Caco-2 (cell line): Measurements from ENCODE around the gene CLIP2. TPM values are rescaled to one million over a fixed set of nuclear protein-coding genes. Genes with fewer than 3 reads are reported as not detected.
A peak's percentile ranks its signal among the peaks of the same experiment; 100 is the strongest.

Experiments used
- BruUV-seq: library from RNA; stranded (reverse); fragments of 400-500 nt; replicated peaks from 2 replicates; lab custom pipeline; 2021; lab: Mats Ljungman, UMichigan
- CTCF ChIA-PET: fragments of 300-600 bp; sonication (Branson Sonifier 250); formaldehyde crosslinking; loops from one replicate; lab custom pipeline; 2022; ENCODE audit warnings: antibody characterized with exemption; lab: Charles Lee
- POLR2A ChIA-PET: fragments of 300-600 bp; sonication (Branson Sonifier 250); formaldehyde crosslinking; loops from one replicate; lab custom pipeline; 2022; ENCODE audit warnings: antibody characterized with exemption; lab: Charles Lee
- DNase-seq, 2 experiments: peaks; one replicate each; pipeline versions ENCODE4 v3.0.0 to v3.0.0-alpha.2; 2020 to 2022
- H3K27me3 ChIP-seq: replicated peaks from 2 replicates; pipeline ENCODE4 v1.6.0; 2011; ENCODE audit warnings: low read length; ENCODE audit not compliant: control insufficient read depth, insufficient read depth
- H3K36me3 ChIP-seq: 2 replicates; pipeline ENCODE4 v1.5.1; 2011; ENCODE audit warnings: low read length; ENCODE audit not compliant: control insufficient read depth, insufficient read depth
- H3K4me1 ChIP-seq: fragments of 250-450 bp; sonication (Bioruptor Pico); 2 replicates; pipeline ENCODE4 v1.5.1; 2020; ENCODE audit warnings: mild to moderate bottlenecking
- H3K4me3 ChIP-seq: 2 replicates; pipeline ENCODE4 v1.5.1; 2011; ENCODE audit warnings: low read depth, mild to moderate bottlenecking, control low read depth, low read length
- H3K9me3 ChIP-seq: fragments of 250-450 bp; sonication (Bioruptor Pico); 2 replicates; pipeline ENCODE4 v1.5.1; 2020; ENCODE audit warnings: mild to moderate bottlenecking, moderate library complexity
- H3K27ac Mint-ChIP-seq: one replicate; pipeline ENCODE4 v1.8.0; 2022; ENCODE audit warnings: mixed read lengths; ENCODE audit not compliant: unreplicated experiment
- H3K27me3 Mint-ChIP-seq: one replicate; pipeline ENCODE4 v1.8.0; 2022; ENCODE audit warnings: mixed read lengths; ENCODE audit not compliant: insufficient read depth, unreplicated experiment
- H3K36me3 Mint-ChIP-seq: one replicate; pipeline ENCODE4 v1.8.0; 2022; ENCODE audit warnings: mild to moderate bottlenecking, mixed read lengths; ENCODE audit not compliant: insufficient read depth, unreplicated experiment
- H3K4me1 Mint-ChIP-seq: one replicate; pipeline ENCODE4 v1.8.0; 2022; ENCODE audit warnings: low read depth, mixed read lengths; ENCODE audit not compliant: unreplicated experiment
- H3K4me3 Mint-ChIP-seq: one replicate; pipeline ENCODE4 v1.8.0; 2022; ENCODE audit warnings: mild to moderate bottlenecking, moderate library complexity, mixed read lengths; ENCODE audit not compliant: unreplicated experiment
- H3K9me3 Mint-ChIP-seq: one replicate; pipeline ENCODE4 v1.8.0; 2022; ENCODE audit warnings: mixed read lengths; ENCODE audit not compliant: unreplicated experiment
- intact Hi-C: fragments of 100-400 bp; cut with micrococcal nuclease; formaldehyde crosslinking; loops from one replicate; pipeline ENCODE4 v1.10.0; 2022; ENCODE audit not compliant: unreplicated experiment
- total RNA-seq: library from RNA; stranded (reverse); gene quantifications from 2 replicates; pipeline ENCODE4 v1.2.3, GENCODE V29; 2022
- TF ChIP-seq, protein P1 (sequence below), 2 experiments: fragments of 200-600 bp in 1 of 2; IDR thresholded peaks; 1 replicate in 1 of 2; 2 replicates in 1 of 2; pipeline versions ENCODE4 v1.5.1 to v1.8.0; 2011 to 2022; ENCODE audit warnings: antibody characterized with exemption in 1 of 2, control low read depth in 1 of 2, inconsistent platforms in 1 of 2, low read depth in 1 of 2, low read length in 1 of 2, mild to moderate bottlenecking in 1 of 2, moderate library complexity in 1 of 2; ENCODE audit not compliant: insufficient read depth in 1 of 2, severe bottlenecking in 1 of 2, unreplicated experiment in 1 of 2

CLIP2 gene
- total RNA-seq, 1 experiment from 2014 or later: 19.5 TPM

- no peaks in the 10 kb centered on the region for H3K27me3 ChIP-seq
- TF ChIP-seq, protein P1, sequence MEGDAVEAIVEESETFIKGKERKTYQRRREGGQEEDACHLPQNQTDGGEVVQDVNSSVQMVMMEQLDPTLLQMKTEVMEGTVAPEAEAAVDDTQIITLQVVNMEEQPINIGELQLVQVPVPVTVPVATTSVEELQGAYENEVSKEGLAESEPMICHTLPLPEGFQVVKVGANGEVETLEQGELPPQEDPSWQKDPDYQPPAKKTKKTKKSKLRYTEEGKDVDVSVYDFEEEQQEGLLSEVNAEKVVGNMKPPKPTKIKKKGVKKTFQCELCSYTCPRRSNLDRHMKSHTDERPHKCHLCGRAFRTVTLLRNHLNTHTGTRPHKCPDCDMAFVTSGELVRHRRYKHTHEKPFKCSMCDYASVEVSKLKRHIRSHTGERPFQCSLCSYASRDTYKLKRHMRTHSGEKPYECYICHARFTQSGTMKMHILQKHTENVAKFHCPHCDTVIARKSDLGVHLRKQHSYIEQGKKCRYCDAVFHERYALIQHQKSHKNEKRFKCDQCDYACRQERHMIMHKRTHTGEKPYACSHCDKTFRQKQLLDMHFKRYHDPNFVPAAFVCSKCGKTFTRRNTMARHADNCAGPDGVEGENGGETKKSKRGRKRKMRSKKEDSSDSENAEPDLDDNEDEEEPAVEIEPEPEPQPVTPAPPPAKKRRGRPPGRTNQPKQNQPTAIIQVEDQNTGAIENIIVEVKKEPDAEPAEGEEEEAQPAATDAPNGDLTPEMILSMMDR (IDR thresholded peaks at IDR 0.05; ENCODE audit: insufficient read depth in 1 of 2, low read depth in 1 of 2, low read length in 1 of 2, severe bottlenecking in 1 of 2, unreplicated experiment in 1 of 2): no peak
- H3K36me3 ChIP-seq: no peaks in the 10 kb centered on the region; the same call in 1 of the 2 replicates
- TSS peak; percentile 96 for BruUV-seq
- H3K4me1 Mint-ChIP-seq: peaks cover 16% of the 10 kb centered on the region
- peak overlapping the region; percentile 81 for H3K4me3 ChIP-seq
- H3K4me3 Mint-ChIP-seq: peak overlapping the region; percentile 73
- no peaks in the 10 kb centered on the region for H3K9me3 Mint-ChIP-seq
- peaks cover 13% of the 10 kb centered on the region for H3K36me3 Mint-ChIP-seq
- peak overlapping the region; percentile 65 for H3K27ac Mint-ChIP-seq
- POLR2A ChIA-PET: no interaction called here
- H3K4me1 ChIP-seq: peaks cover 22% of the 10 kb centered on the region
- DNase-seq: no peak
- intact Hi-C loops: no loop called here
- no peaks in the 10 kb centered on the region for H3K9me3 ChIP-seq
- H3K27me3 Mint-ChIP-seq: no peaks in the 10 kb centered on the region
- CTCF ChIA-PET: no interaction called here
Measured at GRCh38 chr7:74452748-74453321, 163.6 kb downstream of the CLIP2 start.

DNA sequence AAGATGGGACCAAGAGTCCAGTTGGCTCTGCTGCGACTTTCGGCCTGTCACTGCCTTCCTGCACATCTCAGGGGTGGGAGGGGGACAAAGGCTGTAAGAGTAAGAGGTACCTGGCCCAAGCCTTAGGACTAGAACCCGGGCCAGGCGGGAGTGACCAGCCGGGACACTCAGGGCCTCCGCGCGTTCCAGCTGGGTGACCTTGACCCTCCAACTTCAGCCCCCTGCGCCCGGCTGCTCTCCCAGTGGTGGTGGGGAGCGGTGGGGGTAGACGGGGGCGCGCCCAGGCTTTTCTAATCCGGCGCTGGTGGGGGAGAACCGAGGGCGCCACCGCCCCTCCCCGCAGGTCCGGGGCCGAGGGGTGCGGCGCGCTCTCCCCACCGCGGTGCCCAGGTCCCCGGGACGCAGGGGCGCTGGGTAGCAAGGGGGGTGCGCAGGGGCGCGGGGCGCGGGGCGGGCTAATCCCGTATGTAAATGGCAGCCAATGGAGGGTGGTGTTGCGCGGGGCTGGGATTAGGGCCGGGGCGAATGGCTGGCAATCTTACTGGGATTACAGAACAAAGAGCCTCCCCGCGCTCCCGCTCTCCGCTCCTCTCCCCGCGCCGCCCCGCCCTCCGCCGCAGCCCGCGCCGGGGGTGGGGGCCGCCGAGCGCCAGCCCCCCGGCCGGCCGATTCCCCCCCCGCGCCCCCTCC, 164.3 kb downstream of the CLIP2 start, which contains the start of gene GTF2IRD1:
TSS of gene GTF2IRD1 (plus strand) at position 585 of the 690 bp plus-strand sequence. CDS start 54,175 bp downstream, outside the sequence.
- H3K9me3 Mint-ChIP-seq: no peaks in the 10 kb centered on the region
- TF ChIP-seq, protein P1 (IDR thresholded peaks at IDR 0.05; ENCODE audit: insufficient read depth in 1 of 2, low read depth in 1 of 2, low read length in 1 of 2, severe bottlenecking in 1 of 2, unreplicated experiment in 1 of 2): no peak
- H3K4me1 Mint-ChIP-seq: peaks cover 22% of the 10 kb centered on the region
- ChIA-PET POLR2A (no interaction called here), CTCF (no interaction called here)
- BruUV-seq: no TSS peak
- peak within 1 kb of the TSS; percentile 73 for H3K4me3 Mint-ChIP-seq
- H3K27ac Mint-ChIP-seq: peak within 1 kb of the TSS; percentile 65
- H3K36me3 Mint-ChIP-seq: peaks cover 13% of the 10 kb centered on the region
- no peaks in the 10 kb centered on the region for H3K27me3 Mint-ChIP-seq
- Histone ChIP-seq H3K36me3 (no peaks in the 10 kb centered on the region; the same call in 1 of the 2 replicates), H3K27me3 (no peaks in the 10 kb centered on the region), H3K9me3 (no peaks in the 10 kb centered on the region), H3K4me1 (peaks cover 22% of the 10 kb centered on the region), H3K4me3 (peak within 1 kb of the TSS; percentile 81)
- intact Hi-C loops: no loop called here
- DNase-seq: peak; percentile 89

DNA sequence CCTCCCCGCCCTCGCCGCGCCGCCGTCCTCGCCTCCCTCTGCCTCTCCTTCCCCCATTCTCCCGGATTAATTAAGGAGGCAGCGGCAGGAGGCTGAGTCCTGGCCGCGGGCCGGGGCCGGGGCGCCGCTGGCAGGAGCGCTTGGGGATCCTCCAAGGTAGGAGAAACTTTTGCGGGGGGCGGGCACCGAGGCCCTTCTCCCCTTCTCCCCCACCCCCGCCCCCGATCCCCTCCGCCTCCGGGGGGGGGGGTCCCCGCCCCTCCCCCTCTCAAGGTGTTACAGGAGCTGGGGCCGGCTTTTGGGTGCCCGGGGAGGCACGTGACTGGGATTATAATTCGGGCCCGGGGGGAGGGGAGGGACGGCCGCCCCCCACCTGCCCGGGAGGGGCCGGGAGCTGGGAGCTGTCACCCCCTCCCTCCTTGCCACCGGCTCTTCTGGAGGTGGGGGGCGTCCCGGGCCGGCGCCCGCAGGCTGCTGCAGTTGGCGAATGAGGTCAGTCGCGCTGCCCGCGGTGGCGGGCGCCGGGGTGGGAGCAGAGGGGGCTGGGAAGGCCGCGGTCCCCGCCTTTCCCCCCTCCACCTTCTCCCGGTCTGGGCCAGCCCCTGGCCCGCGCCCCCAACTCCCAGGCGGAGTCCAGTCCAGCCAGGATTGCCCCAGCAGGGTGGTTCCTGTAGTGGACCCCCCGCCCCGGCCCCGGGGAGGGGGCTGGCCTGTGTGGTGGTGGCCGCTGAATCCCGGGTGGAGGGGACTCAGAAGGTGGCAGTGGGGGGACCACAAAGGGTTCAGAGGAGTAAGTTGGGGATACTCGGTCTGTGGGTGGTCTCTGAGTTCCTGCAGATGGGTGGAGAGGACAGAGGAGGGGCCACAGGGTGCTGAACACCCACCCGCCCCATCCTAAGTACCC, 165.1 kb downstream of the CLIP2 start:
- ChIA-PET POLR2A (interaction anchor here (0.6 kb wide), 1 partner anchor 96 kb away, joined by 6 read pairs; no protein-coding TSS in a partner anchor), CTCF (interaction anchor here (0.7 kb wide), 1 partner anchor 112 kb away, joined by 5 read pairs; no protein-coding TSS in a partner anchor)
- no TSS peak for BruUV-seq
- intact Hi-C loops: no loop called here
- Mint-ChIP-seq H3K36me3 (peaks cover 18% of the 10 kb centered on the region), H3K9me3 (no peaks in the 10 kb centered on the region), H3K27me3 (no peaks in the 10 kb centered on the region), H3K27ac (peak overlapping the region; percentile 65), H3K4me3 (peak overlapping the region; percentile 73), H3K4me1 (peaks cover 27% of the 10 kb centered on the region)
- Histone ChIP-seq H3K27me3 (no peaks in the 10 kb centered on the region), H3K4me3 (peak overlapping the region; percentile 81), H3K9me3 (no peaks in the 10 kb centered on the region), H3K36me3 (no peaks in the 10 kb centered on the region; the same call in 1 of the 2 replicates), H3K4me1 (peaks cover 28% of the 10 kb centered on the region)
- TF ChIP-seq, protein P1 (IDR thresholded peaks at IDR 0.05; ENCODE audit: insufficient read depth in 1 of 2, low read depth in 1 of 2, low read length in 1 of 2, severe bottlenecking in 1 of 2, unreplicated experiment in 1 of 2): no peak
- peak in 1 of 2 experiments; percentile 30 for DNase-seq
